ENCODE measurements around the gene RBM39. TPM values are rescaled to one million over a fixed set of nuclear protein-coding genes. Genes with fewer than 3 reads are reported as not detected.

The RBM39 gene
- total RNA-seq, 1 experiment from 2014 or later, result 347 TPM

DNA sequence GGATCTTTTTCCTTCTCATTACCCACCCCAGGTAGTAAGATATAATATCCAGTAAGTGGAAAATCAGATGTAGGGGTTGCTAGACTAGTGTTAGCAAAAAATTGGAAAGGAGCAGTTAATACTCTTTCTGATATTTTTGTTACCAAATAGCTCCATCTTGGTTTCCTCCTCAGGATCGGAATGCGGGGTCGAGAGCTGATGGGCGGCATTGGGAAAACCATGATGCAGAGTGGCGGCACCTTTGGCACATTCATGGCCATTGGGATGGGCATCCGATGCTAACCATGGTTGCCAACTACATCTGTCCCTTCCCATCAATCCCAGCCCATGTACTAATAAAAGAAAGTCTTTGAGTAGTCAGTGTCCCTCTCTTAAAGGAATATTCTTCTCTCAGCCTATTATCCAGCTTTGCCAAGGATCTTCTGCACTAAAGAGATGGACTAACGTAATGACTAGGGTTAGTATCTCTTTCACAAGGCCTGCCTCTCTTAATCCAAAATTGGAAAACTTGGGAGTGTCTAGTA lies 41.4 kb downstream of the RBM39 start:
- H2BK20ac ChIP-seq (ENCODE audit: low read depth, low read length, poor library complexity, severe bottlenecking), result no peak overlapping the region
- H4K91ac ChIP-seq (ENCODE audit: insufficient read length, low read depth, low read length), result no peak overlapping the region
- no peak overlapping the region for H3K27ac ChIP-seq (ENCODE audit: insufficient read length, low read depth, low read length)
- no peaks in the 10 kb centered on the region for H4K20me1 ChIP-seq (ENCODE audit: control insufficient read depth, insufficient read depth, insufficient read length)
- TF ChIP-seq, protein P1, sequence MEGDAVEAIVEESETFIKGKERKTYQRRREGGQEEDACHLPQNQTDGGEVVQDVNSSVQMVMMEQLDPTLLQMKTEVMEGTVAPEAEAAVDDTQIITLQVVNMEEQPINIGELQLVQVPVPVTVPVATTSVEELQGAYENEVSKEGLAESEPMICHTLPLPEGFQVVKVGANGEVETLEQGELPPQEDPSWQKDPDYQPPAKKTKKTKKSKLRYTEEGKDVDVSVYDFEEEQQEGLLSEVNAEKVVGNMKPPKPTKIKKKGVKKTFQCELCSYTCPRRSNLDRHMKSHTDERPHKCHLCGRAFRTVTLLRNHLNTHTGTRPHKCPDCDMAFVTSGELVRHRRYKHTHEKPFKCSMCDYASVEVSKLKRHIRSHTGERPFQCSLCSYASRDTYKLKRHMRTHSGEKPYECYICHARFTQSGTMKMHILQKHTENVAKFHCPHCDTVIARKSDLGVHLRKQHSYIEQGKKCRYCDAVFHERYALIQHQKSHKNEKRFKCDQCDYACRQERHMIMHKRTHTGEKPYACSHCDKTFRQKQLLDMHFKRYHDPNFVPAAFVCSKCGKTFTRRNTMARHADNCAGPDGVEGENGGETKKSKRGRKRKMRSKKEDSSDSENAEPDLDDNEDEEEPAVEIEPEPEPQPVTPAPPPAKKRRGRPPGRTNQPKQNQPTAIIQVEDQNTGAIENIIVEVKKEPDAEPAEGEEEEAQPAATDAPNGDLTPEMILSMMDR (conservative IDR thresholded peaks at IDR 0.05), result no peak
- H3K27me3 ChIP-seq (ENCODE audit: insufficient read depth, low read length), result no peaks in the 10 kb centered on the region
- H3K23ac ChIP-seq (ENCODE audit: insufficient read length, low read depth, low read length), result no peak overlapping the region
- no peak overlapping the region for H2BK5ac ChIP-seq (ENCODE audit: insufficient read length, low read length)
- no peak overlapping the region for H2AK5ac ChIP-seq (ENCODE audit: insufficient read length, low read length)
- no peaks in the 10 kb centered on the region for H3K4me1 ChIP-seq (ENCODE audit: insufficient read depth, low read length)
- H3K18ac ChIP-seq (ENCODE audit: insufficient read length, low read depth, low read length), result no peak overlapping the region
- no peak overlapping the region for H3T11ph ChIP-seq (ENCODE audit: low read length)
- no peak overlapping the region for H3K56ac ChIP-seq (ENCODE audit: insufficient read length, low read depth, low read length)
- no peak overlapping the region for H4K5ac ChIP-seq (ENCODE audit: insufficient read length, low read depth, low read length)
- Mint-ChIP-seq H3K36me3 (ENCODE audit: insufficient read depth in 1 of 3, low read depth in 3 of 3) (peaks cover 15 to 48% (median 35%) of the 10 kb centered on the region in 3 experiments; a peak in 6 of 7 replicates), H3K27ac (peak overlapping the region in 2 of 3 experiments; percentile 53 to 77; a peak in 3 of 7 replicates), H3K4me1 (peaks cover 17 to 18% of the 10 kb centered on the region in 2 experiments), H3K27me3 (ENCODE audit: low read depth) (peaks cover 2% of the 10 kb centered on the region; the same call in 1 of the 2 replicates), H3K4me3 (peak overlapping the region; percentile 93 to 97), H3K9me3 (no peaks in the 10 kb centered on the region)
- H2BK15ac ChIP-seq (ENCODE audit: low read depth, low read length), result no peak overlapping the region
- no peak overlapping the region for H4K8ac ChIP-seq (replicated peaks; ENCODE audit: insufficient read length, low read depth, low read length)
- WGBS (ENCODE audit: extremely low coverage, insufficient read length, low lambda C conversion rate), result no CpG with 5 or more reads among the region's 7 CpGs
- no peak overlapping the region for H3K14ac ChIP-seq (ENCODE audit: insufficient read depth, low read length)
- H3K79me2 ChIP-seq (ENCODE audit: insufficient read depth, low read length), result no peaks in the 10 kb centered on the region
- no peaks in the 10 kb centered on the region for H3K79me1 ChIP-seq (ENCODE audit: insufficient read depth, low read depth, low read length, poor library complexity, severe bottlenecking)
- H3K4me2 ChIP-seq (ENCODE audit: insufficient read depth, insufficient read length, low read length), result no peak overlapping the region
- no peaks in the 10 kb centered on the region for H3K9me3 ChIP-seq (ENCODE audit: control insufficient read depth, low read depth, low read length)
- DNase-seq, result no peak
- no peak overlapping the region for H2BK120ac ChIP-seq (ENCODE audit: low read depth, low read length, poor library complexity, severe bottlenecking)
- no peak overlapping the region for H3K9ac ChIP-seq (ENCODE audit: extremely low read depth, insufficient read length, low read length)
- H3K23me2 ChIP-seq (ENCODE audit: insufficient read length, low read depth, low read length, poor library complexity, severe bottlenecking), result peaks cover 8% of the 10 kb centered on the region
- H3K4ac ChIP-seq (ENCODE audit: low read depth, low read length), result no peak overlapping the region
- H2BK12ac ChIP-seq (ENCODE audit: insufficient read length, low read depth, low read length), result no peak overlapping the region
- no peak overlapping the region for H2AFZ ChIP-seq (ENCODE audit: low read length)

All from H9 (cell line).